ENCODE measurements around the gene KRT1.

DNA sequence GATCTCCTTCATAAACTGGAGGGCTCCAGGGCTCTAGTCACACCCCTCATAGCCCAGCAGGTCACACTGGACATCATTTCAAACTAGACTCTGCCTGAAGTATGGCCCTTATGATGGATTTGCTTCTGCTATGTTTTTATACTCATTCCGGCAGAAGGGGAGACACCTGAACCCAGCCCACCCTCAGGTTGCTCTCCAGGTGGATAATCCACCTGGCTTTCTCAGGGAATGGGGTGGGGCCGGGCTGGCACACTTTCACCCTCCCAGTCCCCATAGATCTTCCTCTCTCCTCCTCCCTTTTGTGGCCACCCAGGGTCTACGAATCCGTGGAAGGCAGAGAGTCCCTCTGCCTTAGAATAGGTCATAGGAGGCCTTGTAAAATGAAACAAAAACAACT lies 52.1 kb downstream of the KRT1 start:
- TF ChIP-seq CTCF (IDR thresholded peaks at IDR 0.05) (no peak), EZH2 (IDR thresholded peaks at IDR 0.05; ENCODE audit: borderline replicate concordance, insufficient read depth, low read depth, low read length, poor library complexity, severe bottlenecking) (no peak)
